Caco-2 (cell line): ENCODE results near the gene BPIFB6. TPM values are rescaled to one million over a fixed set of nuclear protein-coding genes. Genes with fewer than 3 reads are reported as not detected.

ENCODE experiments used
- BruUV-seq: library from RNA; stranded (reverse); fragments of 400-500 nt; replicated peaks from 2 replicates; lab custom pipeline; 2021; lab: Mats Ljungman, UMichigan
- CTCF ChIA-PET: fragments of 300-600 bp; sonication (Branson Sonifier 250); formaldehyde crosslinking; loops from one replicate; lab custom pipeline; 2022; ENCODE audit warnings: antibody characterized with exemption; lab: Charles Lee
- POLR2A ChIA-PET: fragments of 300-600 bp; sonication (Branson Sonifier 250); formaldehyde crosslinking; loops from one replicate; lab custom pipeline; 2022; ENCODE audit warnings: antibody characterized with exemption; lab: Charles Lee
- DNase-seq, 2 experiments: peaks; one replicate each; pipeline versions ENCODE4 v3.0.0 to v3.0.0-alpha.2; 2020 to 2022
- H3K27me3 ChIP-seq: replicated peaks from 2 replicates; pipeline ENCODE4 v1.6.0; 2011; ENCODE audit warnings: low read length; ENCODE audit not compliant: control insufficient read depth, insufficient read depth
- H3K36me3 ChIP-seq: 2 replicates; pipeline ENCODE4 v1.5.1; 2011; ENCODE audit warnings: low read length; ENCODE audit not compliant: control insufficient read depth, insufficient read depth
- H3K4me1 ChIP-seq: fragments of 250-450 bp; sonication (Bioruptor Pico); 2 replicates; pipeline ENCODE4 v1.5.1; 2020; ENCODE audit warnings: mild to moderate bottlenecking
- H3K4me3 ChIP-seq: 2 replicates; pipeline ENCODE4 v1.5.1; 2011; ENCODE audit warnings: low read depth, mild to moderate bottlenecking, control low read depth, low read length
- H3K9me3 ChIP-seq: fragments of 250-450 bp; sonication (Bioruptor Pico); 2 replicates; pipeline ENCODE4 v1.5.1; 2020; ENCODE audit warnings: mild to moderate bottlenecking, moderate library complexity
- H3K27ac Mint-ChIP-seq: one replicate; pipeline ENCODE4 v1.8.0; 2022; ENCODE audit warnings: mixed read lengths; ENCODE audit not compliant: unreplicated experiment
- H3K27me3 Mint-ChIP-seq: one replicate; pipeline ENCODE4 v1.8.0; 2022; ENCODE audit warnings: mixed read lengths; ENCODE audit not compliant: insufficient read depth, unreplicated experiment
- H3K36me3 Mint-ChIP-seq: one replicate; pipeline ENCODE4 v1.8.0; 2022; ENCODE audit warnings: mild to moderate bottlenecking, mixed read lengths; ENCODE audit not compliant: insufficient read depth, unreplicated experiment
- H3K4me1 Mint-ChIP-seq: one replicate; pipeline ENCODE4 v1.8.0; 2022; ENCODE audit warnings: low read depth, mixed read lengths; ENCODE audit not compliant: unreplicated experiment
- H3K4me3 Mint-ChIP-seq: one replicate; pipeline ENCODE4 v1.8.0; 2022; ENCODE audit warnings: mild to moderate bottlenecking, moderate library complexity, mixed read lengths; ENCODE audit not compliant: unreplicated experiment
- H3K9me3 Mint-ChIP-seq: one replicate; pipeline ENCODE4 v1.8.0; 2022; ENCODE audit warnings: mixed read lengths; ENCODE audit not compliant: unreplicated experiment
- CTCF ChIP-seq, 2 experiments: fragments of 200-600 bp in 1 of 2; IDR thresholded peaks; 1 replicate in 1 of 2; 2 replicates in 1 of 2; pipeline versions ENCODE4 v1.5.1 to v1.8.0; 2011 to 2022; ENCODE audit warnings: antibody characterized with exemption in 1 of 2, control low read depth in 1 of 2, inconsistent platforms in 1 of 2, low read depth in 1 of 2, low read length in 1 of 2, mild to moderate bottlenecking in 1 of 2, moderate library complexity in 1 of 2; ENCODE audit not compliant: insufficient read depth in 1 of 2, severe bottlenecking in 1 of 2, unreplicated experiment in 1 of 2
- intact Hi-C: fragments of 100-400 bp; cut with micrococcal nuclease; formaldehyde crosslinking; loops from one replicate; pipeline ENCODE4 v1.10.0; 2022; ENCODE audit not compliant: unreplicated experiment
- total RNA-seq: library from RNA; stranded (reverse); gene quantifications from 2 replicates; pipeline ENCODE4 v1.2.3, GENCODE V29; 2022

BPIFB6 gene
- total RNA-seq, 1 experiment from 2014 or later, result not detected

- H3K27ac Mint-ChIP-seq, result no peak overlapping the region
- intact Hi-C loops, result no loop called here
- no peaks in the 10 kb centered on the region for H3K9me3 Mint-ChIP-seq
- no peak for TF ChIP-seq CTCF (IDR thresholded peaks at IDR 0.05; ENCODE audit: insufficient read depth in 1 of 2, low read depth in 1 of 2, low read length in 1 of 2, severe bottlenecking in 1 of 2, unreplicated experiment in 1 of 2)
- H3K27me3 Mint-ChIP-seq, result peaks cover 7% of the 10 kb centered on the region
- DNase-seq, result peak in 1 of 2 experiments; percentile 53
- ChIA-PET CTCF (no interaction called here), POLR2A (no interaction called here)
- Histone ChIP-seq H3K36me3 (no peaks in the 10 kb centered on the region), H3K4me3 (no peak overlapping the region), H3K9me3 (no peaks in the 10 kb centered on the region), H3K4me1 (no peaks in the 10 kb centered on the region), H3K27me3 (no peaks in the 10 kb centered on the region)
- H3K4me3 Mint-ChIP-seq, result no peak overlapping the region
- H3K4me1 Mint-ChIP-seq, result no peaks in the 10 kb centered on the region
- H3K36me3 Mint-ChIP-seq, result no peaks in the 10 kb centered on the region
- BruUV-seq, result no TSS peak
Measured at GRCh38 chr20:32984196-32984595, 47.3 kb upstream of the BPIFB6 start.

- Mint-ChIP-seq H3K27ac (no peak overlapping the region), H3K9me3 (no peaks in the 10 kb centered on the region), H3K36me3 (no peaks in the 10 kb centered on the region), H3K4me3 (no peak overlapping the region), H3K27me3 (peaks cover 4% of the 10 kb centered on the region), H3K4me1 (no peaks in the 10 kb centered on the region)
- Histone ChIP-seq H3K4me3 (no peak overlapping the region), H3K36me3 (no peaks in the 10 kb centered on the region), H3K4me1 (no peaks in the 10 kb centered on the region), H3K9me3 (no peaks in the 10 kb centered on the region), H3K27me3 (no peaks in the 10 kb centered on the region)
- ChIA-PET POLR2A (no interaction called here), CTCF (no interaction called here)
- intact Hi-C loops, result no loop called here
- no peak for DNase-seq
- no peak for TF ChIP-seq CTCF (IDR thresholded peaks at IDR 0.05; ENCODE audit: insufficient read depth in 1 of 2, low read depth in 1 of 2, low read length in 1 of 2, severe bottlenecking in 1 of 2, unreplicated experiment in 1 of 2)
- no TSS peak for BruUV-seq
Measured at GRCh38 chr20:32984631-32985354, 46.7 kb upstream of the BPIFB6 start.

- Histone ChIP-seq H3K27me3 (no peaks in the 10 kb centered on the region), H3K36me3 (no peaks in the 10 kb centered on the region), H3K4me1 (no peaks in the 10 kb centered on the region), H3K9me3 (no peaks in the 10 kb centered on the region), H3K4me3 (no peak overlapping the region)
- no peak overlapping the region for H3K27ac Mint-ChIP-seq
- ChIA-PET CTCF (no interaction called here), POLR2A (no interaction called here)
- H3K36me3 Mint-ChIP-seq, result no peaks in the 10 kb centered on the region
- no peak for DNase-seq
- no peaks in the 10 kb centered on the region for H3K9me3 Mint-ChIP-seq
- peaks cover 4% of the 10 kb centered on the region for H3K27me3 Mint-ChIP-seq
- TF ChIP-seq CTCF (IDR thresholded peaks at IDR 0.05; ENCODE audit: insufficient read depth in 1 of 2, low read depth in 1 of 2, low read length in 1 of 2, severe bottlenecking in 1 of 2, unreplicated experiment in 1 of 2), result no peak
- intact Hi-C loops, result no loop called here
- H3K4me1 Mint-ChIP-seq, result no peaks in the 10 kb centered on the region
- BruUV-seq, result no TSS peak
- no peak overlapping the region for H3K4me3 Mint-ChIP-seq
Measured at GRCh38 chr20:32985596-32985995, 45.9 kb upstream of the BPIFB6 start.
